ENCODE results near the gene GALNT17.

Gene GALNT17

GRCh38 chr7:71267734-71268469 is 136.0 kb downstream of the GALNT17 start:
- H3K36me3 Mint-ChIP-seq (ENCODE audit: low read depth): no peaks in the 10 kb centered on the region
- no peaks in the 10 kb centered on the region for H3K27me3 Mint-ChIP-seq
- no peak for DNase-seq
- no peak overlapping the region for H3K4me3 Mint-ChIP-seq
- H3K4me1 Mint-ChIP-seq (ENCODE audit: low read depth): no peaks in the 10 kb centered on the region
- no peak overlapping the region for H3K27ac Mint-ChIP-seq
- peaks cover 36% of the 10 kb centered on the region for H3K9me3 Mint-ChIP-seq

GRCh38 chr7:71270558-71270957 is 138.6 kb downstream of the GALNT17 start:
- H3K4me3 Mint-ChIP-seq: no peak overlapping the region
- no peaks in the 10 kb centered on the region for H3K27me3 Mint-ChIP-seq
- H3K36me3 Mint-ChIP-seq (ENCODE audit: low read depth): no peaks in the 10 kb centered on the region
- no peaks in the 10 kb centered on the region for H3K4me1 Mint-ChIP-seq (ENCODE audit: low read depth)
- H3K27ac Mint-ChIP-seq: no peak overlapping the region
- DNase-seq: no peak
- peaks cover 26% of the 10 kb centered on the region for H3K9me3 Mint-ChIP-seq

- Mint-ChIP-seq H3K27ac (no peak overlapping the region), H3K9me3 (peaks cover 22% of the 10 kb centered on the region)
Observed at GRCh38 chr7:71271203-71271602, 139.3 kb downstream of the GALNT17 start.

GRCh38 chr7:71272509-71273490 is 140.9 kb downstream of the GALNT17 start:
- peaks cover 20% of the 10 kb centered on the region for H3K9me3 Mint-ChIP-seq
- H3K4me1 Mint-ChIP-seq (ENCODE audit: low read depth): no peaks in the 10 kb centered on the region
- H3K27me3 Mint-ChIP-seq: no peaks in the 10 kb centered on the region
- no peak overlapping the region for H3K27ac Mint-ChIP-seq
- no peaks in the 10 kb centered on the region for H3K36me3 Mint-ChIP-seq (ENCODE audit: low read depth)
- DNase-seq: no peak
- H3K4me3 Mint-ChIP-seq: no peak overlapping the region

More at GRCh38 chr7:71271203-71271602, 139.3 kb downstream of the GALNT17 start:
- Mint-ChIP-seq H3K4me1 (ENCODE audit: low read depth) (no peaks in the 10 kb centered on the region), H3K4me3 (no peak overlapping the region), H3K36me3 (ENCODE audit: low read depth) (no peaks in the 10 kb centered on the region), H3K27me3 (no peaks in the 10 kb centered on the region)
- no peak for DNase-seq

GRCh38 chr7:71278257-71278656 is 146.3 kb downstream of the GALNT17 start:
- no peak overlapping the region for H3K27ac Mint-ChIP-seq
- no peaks in the 10 kb centered on the region for H3K4me1 Mint-ChIP-seq (ENCODE audit: low read depth)
- no peak overlapping the region for H3K4me3 Mint-ChIP-seq
- DNase-seq: no peak
- no peaks in the 10 kb centered on the region for H3K36me3 Mint-ChIP-seq (ENCODE audit: low read depth)
- H3K9me3 Mint-ChIP-seq: peaks cover 13% of the 10 kb centered on the region
- no peaks in the 10 kb centered on the region for H3K27me3 Mint-ChIP-seq

- no peaks in the 10 kb centered on the region for H3K36me3 Mint-ChIP-seq (ENCODE audit: low read depth)
- DNase-seq: no peak
- H3K4me1 Mint-ChIP-seq (ENCODE audit: low read depth): no peaks in the 10 kb centered on the region
- H3K27me3 Mint-ChIP-seq: no peaks in the 10 kb centered on the region
- peaks cover 12% of the 10 kb centered on the region for H3K9me3 Mint-ChIP-seq
- H3K4me3 Mint-ChIP-seq: no peak overlapping the region
- no peak overlapping the region for H3K27ac Mint-ChIP-seq
Observed at GRCh38 chr7:71281261-71281660, 149.3 kb downstream of the GALNT17 start.

GRCh38 chr7:71283802-71284201 is 151.9 kb downstream of the GALNT17 start:
- H3K9me3 Mint-ChIP-seq: peaks cover 10% of the 10 kb centered on the region
- H3K27me3 Mint-ChIP-seq: no peaks in the 10 kb centered on the region
- no peaks in the 10 kb centered on the region for H3K4me1 Mint-ChIP-seq (ENCODE audit: low read depth)
- no peak overlapping the region for H3K4me3 Mint-ChIP-seq
- H3K36me3 Mint-ChIP-seq (ENCODE audit: low read depth): no peaks in the 10 kb centered on the region
- H3K27ac Mint-ChIP-seq: no peak overlapping the region
- no peak for DNase-seq

GRCh38 chr7:71285571-71286145 is 153.7 kb downstream of the GALNT17 start:
- Mint-ChIP-seq H3K4me3 (no peak overlapping the region), H3K27me3 (no peaks in the 10 kb centered on the region), H3K27ac (no peak overlapping the region), H3K4me1 (ENCODE audit: low read depth) (no peaks in the 10 kb centered on the region), H3K9me3 (peaks cover 6% of the 10 kb centered on the region), H3K36me3 (ENCODE audit: low read depth) (no peaks in the 10 kb centered on the region)
- DNase-seq: no peak

GRCh38 chr7:71286336-71286735 is 154.4 kb downstream of the GALNT17 start:
- H3K27me3 Mint-ChIP-seq: no peaks in the 10 kb centered on the region
- DNase-seq: no peak
- peaks cover 3% of the 10 kb centered on the region for H3K9me3 Mint-ChIP-seq
- H3K36me3 Mint-ChIP-seq (ENCODE audit: low read depth): no peaks in the 10 kb centered on the region
- H3K4me1 Mint-ChIP-seq (ENCODE audit: low read depth): no peaks in the 10 kb centered on the region
- no peak overlapping the region for H3K27ac Mint-ChIP-seq
- H3K4me3 Mint-ChIP-seq: no peak overlapping the region

- H3K9me3 Mint-ChIP-seq: peaks cover 3% of the 10 kb centered on the region
- no peak overlapping the region for H3K4me3 Mint-ChIP-seq
- no peak overlapping the region for H3K27ac Mint-ChIP-seq
- no peak for DNase-seq
- H3K27me3 Mint-ChIP-seq: no peaks in the 10 kb centered on the region
- no peaks in the 10 kb centered on the region for H3K36me3 Mint-ChIP-seq (ENCODE audit: low read depth)
- no peaks in the 10 kb centered on the region for H3K4me1 Mint-ChIP-seq (ENCODE audit: low read depth)
Observed at GRCh38 chr7:71286924-71287323, 155.0 kb downstream of the GALNT17 start.

GRCh38 chr7:71290452-71290851 is 158.5 kb downstream of the GALNT17 start:
- no peak overlapping the region for H3K27ac Mint-ChIP-seq
- H3K36me3 Mint-ChIP-seq (ENCODE audit: low read depth): no peaks in the 10 kb centered on the region
- no peak overlapping the region for H3K4me3 Mint-ChIP-seq
- no peaks in the 10 kb centered on the region for H3K27me3 Mint-ChIP-seq
- no peak for DNase-seq
- H3K9me3 Mint-ChIP-seq: peaks cover 7% of the 10 kb centered on the region
- no peaks in the 10 kb centered on the region for H3K4me1 Mint-ChIP-seq (ENCODE audit: low read depth)

GRCh38 chr7:71298378-71298777 is 166.4 kb downstream of the GALNT17 start:
- Mint-ChIP-seq H3K9me3 (peaks cover 6% of the 10 kb centered on the region), H3K27me3 (no peaks in the 10 kb centered on the region), H3K4me1 (ENCODE audit: low read depth) (no peaks in the 10 kb centered on the region), H3K27ac (no peak overlapping the region), H3K36me3 (ENCODE audit: low read depth) (no peaks in the 10 kb centered on the region), H3K4me3 (no peak overlapping the region)
- no peak for DNase-seq

- Mint-ChIP-seq H3K4me3 (no peak overlapping the region), H3K4me1 (ENCODE audit: low read depth) (no peaks in the 10 kb centered on the region), H3K27me3 (no peaks in the 10 kb centered on the region), H3K36me3 (ENCODE audit: low read depth) (no peaks in the 10 kb centered on the region), H3K9me3 (peaks cover 2% of the 10 kb centered on the region), H3K27ac (no peak overlapping the region)
- no peak for DNase-seq
Observed at GRCh38 chr7:71300086-71300485, 168.1 kb downstream of the GALNT17 start.

- no peak for DNase-seq
- Mint-ChIP-seq H3K36me3 (ENCODE audit: low read depth) (no peaks in the 10 kb centered on the region), H3K27ac (no peak overlapping the region), H3K9me3 (peaks cover 6% of the 10 kb centered on the region), H3K4me1 (ENCODE audit: low read depth) (no peaks in the 10 kb centered on the region), H3K4me3 (no peak overlapping the region), H3K27me3 (no peaks in the 10 kb centered on the region)
Observed at GRCh38 chr7:71300603-71301002, 168.7 kb downstream of the GALNT17 start.

GRCh38 chr7:71301167-71301566 is 169.2 kb downstream of the GALNT17 start:
- Mint-ChIP-seq H3K36me3 (ENCODE audit: low read depth) (no peaks in the 10 kb centered on the region), H3K4me1 (ENCODE audit: low read depth) (no peaks in the 10 kb centered on the region), H3K9me3 (peaks cover 8% of the 10 kb centered on the region), H3K27me3 (no peaks in the 10 kb centered on the region), H3K4me3 (no peak overlapping the region), H3K27ac (no peak overlapping the region)
- DNase-seq: no peak

Data from activated T-cell treated with anti-CD3 and anti-CD28 coated beads, Interleukin-2, amount 50 U/mL, for 24 hours (primary cell).